BLaER1 treated with 17β-estradiol and CSF1 and Interleukin-3, amounts not matched to agents 10 nM and 100 nM (cell line): ENCODE measurements around the gene CFAP57.

ENCODE experiments used
- H3K27ac ChIP-seq, 11 experiments: shearing (Covaris generic); formaldehyde crosslinking; 2 replicates each; pipeline ENCODE4 v1.8.1; 2022
- H3K27me3 ChIP-seq, 11 experiments: shearing (Covaris generic); formaldehyde crosslinking; 2 replicates each; pipeline ENCODE4 v1.8.1; 2022
- H3K36me3 ChIP-seq, 11 experiments: shearing (Covaris generic); formaldehyde crosslinking; 2 replicates each; pipeline ENCODE4 v1.8.1; 2022
- H3K4me1 ChIP-seq, 10 experiments: shearing (Covaris generic); formaldehyde crosslinking; 2 replicates each; pipeline ENCODE4 v1.8.1; 2022
- H3K4me2 ChIP-seq, 11 experiments: shearing (Covaris generic); formaldehyde crosslinking; 2 replicates each; pipeline ENCODE4 v1.8.1; 2022
- H3K4me3 ChIP-seq, 10 experiments: shearing (Covaris generic); formaldehyde crosslinking; 2 replicates each; pipeline ENCODE4 v1.8.1; 2022
- H3K9ac ChIP-seq, 11 experiments: shearing (Covaris generic); formaldehyde crosslinking; 2 replicates each; pipeline ENCODE4 v1.8.1; 2022
- H3K9me3 ChIP-seq, 11 experiments: shearing (Covaris generic); formaldehyde crosslinking; replicated peaks in 1 of 11; 2 replicates each; pipeline ENCODE4 v1.8.1; 2022
- H4K20me1 ChIP-seq, 11 experiments: shearing (Covaris generic); formaldehyde crosslinking; 2 replicates each; pipeline ENCODE4 v1.8.1; 2022
- Cebpa-rat ChIP-seq, 11 experiments: shearing (Covaris generic); IDR thresholded peaks; 2 replicates each; pipeline ENCODE4 v1.8.1; 2022

The CFAP57 gene

GRCh38 chr1:43239484-43239883, 67.4 kb downstream of the CFAP57 start:
- Histone ChIP-seq H3K27ac (peak overlapping the region in 8 of 11 experiments; percentile 26 to 60 (median 42); a peak in 10 of 22 replicates), H3K4me1 (peaks cover 12 to 36% (median 30%) of the 10 kb centered on the region in 10 experiments), H3K9ac (peak overlapping the region in 4 of 11 experiments; percentile 30 to 46 (median 38); a peak in 4 of 22 replicates), H3K27me3 (no peaks in the 10 kb centered on the region), H3K4me3 (no peak overlapping the region), H4K20me1 (no peaks in the 10 kb centered on the region; a peak in 1 of 22 replicates), H3K9me3 (peaks cover 0 to 18% (median 11%) of the 10 kb centered on the region in 11 experiments; a peak in 10 of 22 replicates), H3K4me2 (peak overlapping the region; percentile 51 to 86 (median 72)), H3K36me3 (no peaks in the 10 kb centered on the region)
- TF ChIP-seq Cebpa-rat (IDR thresholded peaks at IDR 0.05): no peak

GRCh38 chr1:43241413-43241836, 69.3 kb downstream of the CFAP57 start:
- no peak overlapping the region for H3K27ac ChIP-seq
- TF ChIP-seq Cebpa-rat (IDR thresholded peaks at IDR 0.05): no peak
- no peaks in the 10 kb centered on the region for H4K20me1 ChIP-seq
- no peak overlapping the region for H3K9ac ChIP-seq
- H3K9me3 ChIP-seq: peaks cover 15 to 37% (median 27%) of the 10 kb centered on the region in 11 experiments
- H3K27me3 ChIP-seq: no peaks in the 10 kb centered on the region
- H3K36me3 ChIP-seq: no peaks in the 10 kb centered on the region
- no peak overlapping the region for H3K4me2 ChIP-seq
- H3K4me3 ChIP-seq: no peak overlapping the region
- peaks cover 12 to 36% (median 30%) of the 10 kb centered on the region in 10 experiments for H3K4me1 ChIP-seq

- peaks cover 12 to 27% (median 25%) of the 10 kb centered on the region in 10 experiments for H3K4me1 ChIP-seq
- no peak for TF ChIP-seq Cebpa-rat (IDR thresholded peaks at IDR 0.05)
- no peak overlapping the region for H3K27ac ChIP-seq
- H3K27me3 ChIP-seq: no peaks in the 10 kb centered on the region
- no peaks in the 10 kb centered on the region for H3K36me3 ChIP-seq
- H3K4me3 ChIP-seq: no peak overlapping the region
- peaks cover 34 to 56% (median 46%) of the 10 kb centered on the region in 11 experiments for H3K9me3 ChIP-seq
- no peaks in the 10 kb centered on the region for H4K20me1 ChIP-seq
- H3K9ac ChIP-seq: no peak overlapping the region
- no peak overlapping the region for H3K4me2 ChIP-seq
Measured at GRCh38 chr1:43243299-43243698, 71.2 kb downstream of the CFAP57 start.

- no peak for TF ChIP-seq Cebpa-rat (IDR thresholded peaks at IDR 0.05)
- Histone ChIP-seq H3K9me3 (peaks cover 59 to 75% (median 68%) of the 10 kb centered on the region in 11 experiments), H3K4me3 (no peak overlapping the region), H3K36me3 (peaks cover 0 to 3% (median 0%) of the 10 kb centered on the region in 11 experiments; a peak in 2 of 22 replicates), H3K27me3 (no peaks in the 10 kb centered on the region), H3K4me1 (no peaks in the 10 kb centered on the region), H4K20me1 (no peaks in the 10 kb centered on the region), H3K27ac (no peak overlapping the region), H3K4me2 (no peak overlapping the region), H3K9ac (no peak overlapping the region)
Measured at GRCh38 chr1:43246466-43247213, 74.5 kb downstream of the CFAP57 start.

- no peak overlapping the region for H3K27ac ChIP-seq
- H3K27me3 ChIP-seq: no peaks in the 10 kb centered on the region
- H3K9me3 ChIP-seq: peaks cover 58 to 77% (median 66%) of the 10 kb centered on the region in 11 experiments
- TF ChIP-seq Cebpa-rat (IDR thresholded peaks at IDR 0.05): no peak
- no peaks in the 10 kb centered on the region for H4K20me1 ChIP-seq
- peaks cover 0 to 3% (median 0%) of the 10 kb centered on the region in 11 experiments; a peak in 2 of 22 replicates for H3K36me3 ChIP-seq
- H3K4me2 ChIP-seq: no peak overlapping the region
- no peak overlapping the region for H3K4me3 ChIP-seq
- H3K4me1 ChIP-seq: no peaks in the 10 kb centered on the region
- no peak overlapping the region for H3K9ac ChIP-seq
Measured at GRCh38 chr1:43247256-43247921, 75.3 kb downstream of the CFAP57 start.

- Histone ChIP-seq H3K9me3 (peaks cover 49 to 68% (median 59%) of the 10 kb centered on the region in 11 experiments), H3K4me2 (no peak overlapping the region), H3K27ac (no peak overlapping the region), H3K4me1 (no peaks in the 10 kb centered on the region), H3K9ac (no peak overlapping the region), H3K36me3 (peaks cover 0 to 3% (median 0%) of the 10 kb centered on the region in 11 experiments; a peak in 2 of 22 replicates), H4K20me1 (no peaks in the 10 kb centered on the region), H3K4me3 (no peak overlapping the region), H3K27me3 (no peaks in the 10 kb centered on the region)
- no peak for TF ChIP-seq Cebpa-rat (IDR thresholded peaks at IDR 0.05)
Measured at GRCh38 chr1:43250351-43250761, 78.2 kb downstream of the CFAP57 start.

- Histone ChIP-seq H4K20me1 (no peaks in the 10 kb centered on the region), H3K4me2 (no peak overlapping the region), H3K4me3 (no peak overlapping the region), H3K27ac (no peak overlapping the region), H3K4me1 (no peaks in the 10 kb centered on the region), H3K27me3 (no peaks in the 10 kb centered on the region), H3K9me3 (peaks cover 47 to 61% (median 53%) of the 10 kb centered on the region in 11 experiments), H3K9ac (no peak overlapping the region), H3K36me3 (peaks cover 0 to 3% (median 0%) of the 10 kb centered on the region in 11 experiments; a peak in 2 of 22 replicates)
- no peak for TF ChIP-seq Cebpa-rat (IDR thresholded peaks at IDR 0.05)
Measured at GRCh38 chr1:43251024-43251423, 78.9 kb downstream of the CFAP57 start.

GRCh38 chr1:43252225-43252624, 80.1 kb downstream of the CFAP57 start:
- H4K20me1 ChIP-seq: no peaks in the 10 kb centered on the region
- TF ChIP-seq Cebpa-rat (IDR thresholded peaks at IDR 0.05): no peak
- no peak overlapping the region for H3K27ac ChIP-seq
- no peaks in the 10 kb centered on the region for H3K4me1 ChIP-seq
- H3K9ac ChIP-seq: no peak overlapping the region
- H3K9me3 ChIP-seq: peaks cover 37 to 56% (median 43%) of the 10 kb centered on the region in 11 experiments
- peaks cover 0 to 3% (median 0%) of the 10 kb centered on the region in 11 experiments; a peak in 2 of 22 replicates for H3K36me3 ChIP-seq
- no peak overlapping the region for H3K4me2 ChIP-seq
- H3K4me3 ChIP-seq: no peak overlapping the region
- H3K27me3 ChIP-seq: no peaks in the 10 kb centered on the region

- Histone ChIP-seq H3K4me2 (no peak overlapping the region), H3K27ac (no peak overlapping the region), H3K9ac (no peak overlapping the region), H3K4me3 (no peak overlapping the region), H3K4me1 (no peaks in the 10 kb centered on the region), H3K27me3 (no peaks in the 10 kb centered on the region), H3K36me3 (peaks cover 0 to 3% (median 0%) of the 10 kb centered on the region in 11 experiments; a peak in 2 of 22 replicates), H4K20me1 (no peaks in the 10 kb centered on the region), H3K9me3 (peaks cover 37 to 56% (median 43%) of the 10 kb centered on the region in 11 experiments)
- TF ChIP-seq Cebpa-rat (IDR thresholded peaks at IDR 0.05): no peak
Measured at GRCh38 chr1:43253173-43253572, 81.0 kb downstream of the CFAP57 start.
